ENCODE results near the gene SLC36A1. TPM values are rescaled to one million over a fixed set of nuclear protein-coding genes. Genes with fewer than 3 reads are reported as not detected.
A peak's percentile ranks its signal among the peaks of the same experiment; 100 is the strongest.

SLC36A1 gene
- total RNA-seq, 4 donors from 2014 or later: 35.2 to 91.3 (median 69.8) TPM

GRCh38 chr5:151493665-151494064, 46.3 kb downstream of the SLC36A1 start:
- H3K27ac ChIP-seq: peak overlapping the region in 1 of 4 donors; percentile 18
- intact Hi-C loops (cut with DNase I; ENCODE audit: low total_unique reads): no loop called here

GRCh38 chr5:151495320-151495719, 47.9 kb downstream of the SLC36A1 start:
- Histone ChIP-seq H3K4me1 (no peaks in the 10 kb centered on the region), H3K36me3 (no peaks in the 10 kb centered on the region), H3K27me3 (no peaks in the 10 kb centered on the region), H3K9me3 (no peaks in the 10 kb centered on the region), H3K27ac (no peak overlapping the region), H3K4me3 (no peak overlapping the region)
- 94 to 96% methylated on average over 2 of the region's 2 CpGs for whole genome bisulfite sequencing, 2 donors (ENCODE audit: low coverage in 1 of 2)
- in situ Hi-C loops (cut with MboI; ENCODE audit: low pct_ligation_motif_present in 1 of 4, low pct_unique_long_range_greater_than_20kb in 1 of 4, low sequenced_read_pairs in 3 of 4) (loop anchor here in 1 of 4 donors (10.0 kb wide), 1 partner anchor 51 kb away; the partner anchor contains the start of gene SLC36A1), intact Hi-C loops (cut with DNase I; ENCODE audit: low total_unique reads) (no loop called here)
- DNase-seq: no peak
- TF ChIP-seq POLR2A (IDR thresholded peaks at IDR 0.05): no peak
- TF ChIP-seq EP300 (IDR thresholded peaks at IDR 0.05; ENCODE audit: low read depth): no peak
- no peak for TF ChIP-seq POLR2AphosphoS5 (IDR thresholded peaks at IDR 0.05)
- TF ChIP-seq CTCF (IDR thresholded peaks at IDR 0.05): no peak

More at GRCh38 chr5:151493665-151494064, 46.3 kb downstream of the SLC36A1 start:
- Histone ChIP-seq H3K27me3 (no peaks in the 10 kb centered on the region), H3K4me1 (no peaks in the 10 kb centered on the region), H3K9me3 (no peaks in the 10 kb centered on the region), H3K4me3 (no peak overlapping the region), H3K36me3 (peaks cover 0 to 10% (median 0%) of the 10 kb centered on the region in 4 donors)
- no peak for DNase-seq
- 80 to 88% methylated on average over 1 to 2 of the region's 2 CpGs for WGBS, 2 donors (ENCODE audit: low coverage in 1 of 2)
- in situ Hi-C loops (cut with MboI; ENCODE audit: low pct_ligation_motif_present in 1 of 4, low pct_unique_long_range_greater_than_20kb in 1 of 4, low sequenced_read_pairs in 3 of 4): loop anchor here in 1 of 4 donors (10.0 kb wide), 1 partner anchor 49 kb away; the partner anchor contains the start of gene SLC36A1
- no peak for TF ChIP-seq POLR2A (IDR thresholded peaks at IDR 0.05)
- no peak for TF ChIP-seq EP300 (IDR thresholded peaks at IDR 0.05; ENCODE audit: low read depth)
- peak in 1 of 3 donors; percentile 18 for TF ChIP-seq POLR2AphosphoS5 (IDR thresholded peaks at IDR 0.05)
- TF ChIP-seq CTCF (IDR thresholded peaks at IDR 0.05): no peak

- Histone ChIP-seq H3K36me3 (no peaks in the 10 kb centered on the region), H3K27ac (no peak overlapping the region), H3K9me3 (no peaks in the 10 kb centered on the region), H3K4me3 (no peak overlapping the region), H3K4me1 (no peaks in the 10 kb centered on the region), H3K27me3 (no peaks in the 10 kb centered on the region)
- TF ChIP-seq POLR2A (IDR thresholded peaks at IDR 0.05): no peak
- no peak for TF ChIP-seq CTCF (IDR thresholded peaks at IDR 0.05)
- TF ChIP-seq EP300 (IDR thresholded peaks at IDR 0.05; ENCODE audit: low read depth): no peak
- no peak for TF ChIP-seq POLR2AphosphoS5 (IDR thresholded peaks at IDR 0.05)
- in situ Hi-C loops (cut with MboI; ENCODE audit: low pct_ligation_motif_present in 1 of 4, low pct_unique_long_range_greater_than_20kb in 1 of 4, low sequenced_read_pairs in 3 of 4) (loop anchor here in 1 of 4 donors (10.0 kb wide), 1 partner anchor 51 kb away; the partner anchor contains the start of gene SLC36A1), intact Hi-C loops (cut with DNase I; ENCODE audit: low total_unique reads) (no loop called here)
- DNase-seq: no peak
- 77 to 80% methylated on average over 12 to 14 of the region's 14 CpGs for WGBS, 2 donors (ENCODE audit: low coverage in 1 of 2)
Measured at GRCh38 chr5:151496041-151496484, 48.7 kb downstream of the SLC36A1 start.

- Histone ChIP-seq H3K27me3 (no peaks in the 10 kb centered on the region), H3K36me3 (no peaks in the 10 kb centered on the region), H3K4me1 (no peaks in the 10 kb centered on the region), H3K27ac (no peak overlapping the region), H3K4me3 (no peak overlapping the region), H3K9me3 (no peaks in the 10 kb centered on the region)
- in situ Hi-C loops (cut with MboI; ENCODE audit: low pct_ligation_motif_present in 1 of 4, low pct_unique_long_range_greater_than_20kb in 1 of 4, low sequenced_read_pairs in 3 of 4): loop anchor here in 1 of 4 donors (10.0 kb wide), 1 partner anchor 53 kb away; the partner anchor contains the start of gene SLC36A1
- DNase-seq: no peak
- TF ChIP-seq POLR2A (IDR thresholded peaks at IDR 0.05) (no peak), CTCF (IDR thresholded peaks at IDR 0.05) (no peak), EP300 (IDR thresholded peaks at IDR 0.05; ENCODE audit: low read depth) (no peak), POLR2AphosphoS5 (IDR thresholded peaks at IDR 0.05) (no peak)
- 83 to 87% methylated on average over 2 to 3 of the region's 3 CpGs for WGBS, 2 donors (ENCODE audit: low coverage in 1 of 2)
- intact Hi-C loops (cut with DNase I; ENCODE audit: low total_unique reads): no loop called here
Measured at GRCh38 chr5:151497391-151498002, 50.1 kb downstream of the SLC36A1 start.
